Measurements from ENCODE around the gene RNU2-63P. TPM values are rescaled to one million over a fixed set of nuclear protein-coding genes. Genes with fewer than 3 reads are reported as not detected.
A peak's percentile ranks its signal among the peaks of the same experiment; 100 is the strongest.

Gene RNU2-63P
- total RNA-seq, 4 donors from 2014 or later, result not detected

GRCh38 chr2:88053934-88054781 is 37.8 kb upstream of the RNU2-63P start:
- intact Hi-C loops (cut with DNase I; ENCODE audit: low total_unique reads), result loop anchor here (10.0 kb wide), 1 partner anchor 121 kb away; the partner anchor contains the start of gene THNSL2

GRCh38 chr2:88053296-88053695 is 36.9 kb upstream of the RNU2-63P start:
- intact Hi-C loops (cut with DNase I; ENCODE audit: low total_unique reads), result loop anchor here (10.0 kb wide), 1 partner anchor 122 kb away; the partner anchor contains the start of gene THNSL2
- peak overlapping the region; percentile 97 to 98 for H3K27ac ChIP-seq
- no peak overlapping the region for H3K4me3 ChIP-seq

More at GRCh38 chr2:88053934-88054781, 37.8 kb upstream of the RNU2-63P start:
- Histone ChIP-seq H3K27me3 (no peaks in the 10 kb centered on the region), H3K4me3 (peak overlapping the region; percentile 85 to 99), H3K9me3 (no peaks in the 10 kb centered on the region), H3K4me1 (peaks cover 0 to 5% of the 10 kb centered on the region in 2 donors), H3K36me3 (no peaks in the 10 kb centered on the region), H3K27ac (peak overlapping the region; percentile 97 to 98)
- DNase-seq, result no peak
- TF ChIP-seq CTCF (IDR thresholded peaks at IDR 0.05), result no peak
- TF ChIP-seq POLR2A (IDR thresholded peaks at IDR 0.05), result no peak

GRCh38 chr2:88051792-88052191 is 35.4 kb upstream of the RNU2-63P start:
- no peak overlapping the region for H3K4me3 ChIP-seq
- intact Hi-C loops (cut with DNase I; ENCODE audit: low total_unique reads), result loop anchor here (10.0 kb wide), 1 partner anchor 123 kb away; the partner anchor contains the start of gene THNSL2
- TF ChIP-seq CTCF (IDR thresholded peaks at IDR 0.05) (no peak), POLR2A (IDR thresholded peaks at IDR 0.05) (no peak)
- H3K27ac ChIP-seq, result no peak overlapping the region
- no peaks in the 10 kb centered on the region for H3K27me3 ChIP-seq
- H3K36me3 ChIP-seq, result no peaks in the 10 kb centered on the region
- no peaks in the 10 kb centered on the region for H3K9me3 ChIP-seq
- H3K4me1 ChIP-seq, result peaks cover 0 to 5% of the 10 kb centered on the region in 2 donors
- no peak for DNase-seq

More at GRCh38 chr2:88053296-88053695, 36.9 kb upstream of the RNU2-63P start:
- H3K27me3 ChIP-seq, result no peaks in the 10 kb centered on the region
- no peaks in the 10 kb centered on the region for H3K9me3 ChIP-seq
- TF ChIP-seq POLR2A (IDR thresholded peaks at IDR 0.05) (no peak), CTCF (IDR thresholded peaks at IDR 0.05) (no peak)
- peaks cover 0 to 5% of the 10 kb centered on the region in 2 donors for H3K4me1 ChIP-seq
- no peaks in the 10 kb centered on the region for H3K36me3 ChIP-seq
- peak in 1 of 2 donors; percentile 58 for DNase-seq

GRCh38 chr2:88049622-88050021 is 33.3 kb upstream of the RNU2-63P start:
- Histone ChIP-seq H3K27ac (no peak overlapping the region), H3K4me1 (peaks cover 0 to 5% of the 10 kb centered on the region in 2 donors)
- intact Hi-C loops (cut with DNase I; ENCODE audit: low total_unique reads), result loop anchor here (10.0 kb wide), 1 partner anchor 125 kb away; the partner anchor contains the start of gene THNSL2

More at GRCh38 chr2:88049622-88050021, 33.3 kb upstream of the RNU2-63P start:
- Histone ChIP-seq H3K27me3 (no peaks in the 10 kb centered on the region), H3K9me3 (no peaks in the 10 kb centered on the region), H3K4me3 (no peak overlapping the region), H3K36me3 (no peaks in the 10 kb centered on the region)
- TF ChIP-seq CTCF (IDR thresholded peaks at IDR 0.05) (no peak), POLR2A (IDR thresholded peaks at IDR 0.05) (no peak)
- no peak for DNase-seq
